Fibroblast of skin of right quadriceps (primary cell): Measurements from ENCODE around the gene HNRNPK.
A peak's percentile ranks its signal among the peaks of the same experiment; 100 is the strongest.

Experiments used
- DNase-seq: peaks from one replicate; pipeline ENCODE4 v3.0.0-alpha.2; 2013

Gene HNRNPK

DNA sequence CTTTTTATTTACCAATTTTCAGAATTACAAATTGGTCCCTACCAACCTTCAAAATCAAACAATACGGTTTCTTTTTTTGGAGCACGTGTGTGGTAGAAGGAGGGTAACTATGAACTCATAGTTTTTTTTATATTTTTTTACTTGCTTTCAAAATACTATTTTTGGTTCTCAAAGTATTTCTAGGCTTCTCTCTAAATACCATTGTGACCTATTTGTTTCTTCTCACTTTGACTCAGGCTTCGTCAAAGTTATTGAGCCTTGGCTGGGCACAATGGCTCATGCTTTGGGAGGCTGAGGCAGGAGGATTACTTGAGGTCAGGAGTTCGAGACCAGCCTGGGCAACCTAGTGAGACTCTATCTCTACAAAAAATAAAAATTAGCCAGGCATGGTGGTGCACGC is 47.2 kb downstream of the HNRNPK start:
- DNase-seq, result no peak

DNA sequence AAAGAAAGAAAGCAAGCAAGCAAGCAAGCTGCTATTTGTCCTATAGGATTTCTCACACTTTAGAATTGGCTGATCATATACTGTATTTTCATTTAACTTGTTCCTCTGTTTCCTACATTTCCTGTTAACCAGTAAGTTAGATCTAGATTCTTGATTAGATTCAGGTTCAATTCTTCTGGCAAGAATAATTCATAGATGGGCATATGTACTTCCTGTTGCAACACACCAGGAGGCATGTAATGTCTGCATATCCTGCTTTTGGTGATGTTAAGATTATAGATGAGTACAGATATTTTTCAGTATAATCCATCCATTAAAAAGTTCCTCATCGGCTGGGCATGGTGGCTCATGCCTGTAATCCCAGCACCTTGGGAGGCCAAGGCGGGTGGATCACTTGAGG is 48.0 kb downstream of the HNRNPK start:
- no peak for DNase-seq

DNA sequence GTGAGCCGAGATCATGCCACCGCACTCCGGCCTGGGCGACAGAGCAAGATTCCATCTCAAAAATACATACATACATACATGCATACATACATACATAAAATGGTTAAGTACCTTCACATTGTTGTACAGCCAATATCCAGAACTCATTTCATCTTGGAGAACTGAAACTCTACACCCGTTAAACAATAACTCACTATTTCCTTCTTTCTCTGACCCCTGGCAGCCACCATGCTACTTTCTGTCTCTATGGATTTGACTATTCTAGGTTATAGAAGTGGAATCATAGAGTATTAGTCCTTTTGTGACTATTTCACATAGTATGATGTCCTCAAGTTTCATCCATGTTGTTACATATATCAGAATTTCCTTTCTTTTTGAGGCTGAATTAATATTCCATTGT is 49.1 kb downstream of the HNRNPK start:
- no peak for DNase-seq

DNA sequence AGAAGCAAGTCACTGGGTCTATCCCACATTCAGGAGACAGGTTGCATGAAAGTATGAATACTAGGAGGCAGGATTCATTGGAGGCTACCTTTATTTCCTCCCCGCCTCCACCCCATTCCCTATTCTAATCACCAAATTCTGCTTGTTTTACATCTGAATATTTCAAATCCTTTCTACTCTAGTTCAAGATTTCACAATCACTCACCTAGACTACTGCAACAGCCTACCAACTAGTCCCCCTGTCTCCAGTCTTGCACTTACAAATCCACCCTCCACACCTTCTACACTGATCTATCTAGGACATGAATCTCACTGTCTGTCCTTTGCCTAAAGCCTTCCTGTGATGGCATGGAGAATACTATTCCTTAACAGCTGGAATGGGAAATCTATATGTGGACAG is 52.4 kb downstream of the HNRNPK start:
- DNase-seq, result no peak

DNA sequence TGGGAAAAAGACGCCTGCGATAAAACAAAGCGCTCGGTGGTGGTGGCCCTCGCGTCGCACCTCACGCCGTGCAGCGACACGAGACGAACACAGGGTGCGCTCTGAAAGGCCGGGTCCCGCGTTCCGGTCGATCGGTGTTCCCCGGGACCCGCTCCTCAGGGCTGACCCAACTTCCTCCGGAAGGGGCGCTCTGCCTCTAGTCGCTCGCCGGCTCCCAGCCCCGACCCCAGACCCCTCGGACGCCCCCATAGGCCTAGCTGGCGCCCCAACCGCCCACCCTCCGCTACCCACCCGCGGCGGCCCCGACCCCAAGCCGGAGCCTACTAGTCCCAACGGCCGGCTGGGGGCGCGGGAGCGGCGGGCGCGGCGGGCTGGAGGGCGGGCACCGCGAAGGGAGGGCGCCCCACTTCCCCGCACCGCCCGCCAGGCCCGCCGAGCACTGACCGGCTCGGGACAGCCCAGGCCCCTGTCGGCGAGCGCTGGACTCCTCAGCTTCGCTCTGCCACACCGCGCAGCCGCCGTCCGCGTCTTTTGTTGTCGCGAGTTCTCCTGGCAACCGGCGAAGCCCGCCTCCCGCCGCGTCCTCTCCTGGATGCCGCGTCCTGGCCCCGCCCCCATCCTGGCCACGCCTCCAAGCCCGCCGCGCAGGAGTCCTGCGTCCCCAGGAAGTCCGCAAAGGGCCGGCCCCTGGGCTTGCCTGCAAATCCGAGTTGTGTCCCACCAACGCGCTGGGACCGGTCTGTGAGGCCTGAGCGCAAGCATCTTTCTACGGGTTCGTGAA is 58.9 kb downstream of the HNRNPK start, which contains the start of gene KIF27:
KIF27 (minus strand) TSS at position 506 of the 781 bp plus-strand sequence. CDS start 5,841 bp downstream, outside the sequence.
- peak; percentile 97 for DNase-seq

DNA sequence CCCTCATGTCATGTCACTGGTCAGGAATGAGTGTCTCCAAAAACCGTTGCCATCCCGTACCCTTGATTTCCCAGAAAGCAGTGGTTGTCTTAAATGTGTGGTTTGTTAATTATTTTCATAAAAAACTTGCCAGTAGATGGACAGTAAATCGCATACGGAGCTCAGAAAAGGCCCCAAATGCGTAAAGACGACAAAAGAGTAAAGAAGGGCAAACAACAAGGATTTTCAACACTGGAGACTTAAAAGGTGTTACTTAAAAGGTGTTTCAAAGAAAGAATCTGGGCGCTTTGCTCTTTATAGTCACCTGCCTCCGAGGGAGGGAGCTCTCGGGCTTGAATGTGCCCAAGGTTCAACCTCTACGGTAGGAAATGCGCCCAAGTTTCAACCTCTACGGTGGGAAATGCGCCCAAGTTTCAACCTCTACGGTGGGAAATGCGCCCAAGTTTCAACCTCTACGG is 59.5 kb downstream of the HNRNPK start:
- no peak for DNase-seq

DNA sequence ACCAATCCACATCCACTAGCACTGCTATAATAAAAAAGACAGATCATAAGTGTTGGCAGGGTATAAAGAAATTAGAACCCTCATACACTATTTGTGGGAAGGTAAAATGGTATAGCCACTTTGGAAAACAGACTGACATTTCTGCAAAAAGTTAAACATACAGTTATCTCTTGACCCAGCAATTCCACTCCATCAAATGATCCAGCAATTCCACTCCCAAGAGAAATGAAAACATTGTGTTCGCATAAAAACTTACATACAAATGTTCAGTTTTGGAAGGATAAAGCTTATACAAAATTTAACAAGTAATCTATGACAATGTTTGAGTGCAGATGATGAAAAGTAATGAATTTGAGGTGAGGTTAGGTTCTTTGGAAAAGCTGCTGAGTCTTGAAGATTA is 60.9 kb downstream of the HNRNPK start:
- DNase-seq, result no peak
